IPS DF 6.9 (cell line): ENCODE results near the gene GTF2F1.
"Not testable (repeated sequence)": the region's sequence is repeated elsewhere in the genome, so short reads cannot be mapped to it uniquely, and the experiment has no call there.

Experiments used
- DNase-seq: peaks from one replicate; pipeline ENCODE4 v3.0.0-alpha.2; 2013; ENCODE audit warnings: low read depth, low spot score
- H3K27ac ChIP-seq: one replicate; pipeline ENCODE4 v1.5.1; 2013; ENCODE audit warnings: low read length, control low read depth
- H3K27me3 ChIP-seq: 2 replicates; pipeline ENCODE4 v1.6.1; 2013; ENCODE audit warnings: mild to moderate bottlenecking, low read length; ENCODE audit not compliant: control insufficient read depth, insufficient read depth
- H3K36me3 ChIP-seq: 2 replicates; pipeline ENCODE4 v1.6.1; 2013; ENCODE audit warnings: low read length; ENCODE audit not compliant: control insufficient read depth, insufficient read depth
- H3K4me1 ChIP-seq: 2 replicates; pipeline ENCODE4 v1.6.1; 2013; ENCODE audit warnings: low read length; ENCODE audit not compliant: control insufficient read depth, insufficient read depth
- H3K4me3 ChIP-seq: 2 replicates; pipeline ENCODE4 v1.5.1; 2013; ENCODE audit warnings: mild to moderate bottlenecking, low read length
- H3K9me3 ChIP-seq: 2 replicates; pipeline ENCODE4 v1.6.1; 2013; ENCODE audit warnings: low read length, inconsistent platforms; ENCODE audit not compliant: control insufficient read depth, insufficient read depth
- WGBS: extraction: QIAGEN DNeasy Blood & Tissue Kit; methylation state at CpG from one replicate; pipeline ENCODE4 v1.1.7; 2013; ENCODE audit warnings: mixed read lengths, missing lambda C conversion rate; ENCODE audit not compliant: insufficient read length, insufficient coverage; 5-methylcytosine and 5-hydroxymethylcytosine counted together

The GTF2F1 gene

DNA sequence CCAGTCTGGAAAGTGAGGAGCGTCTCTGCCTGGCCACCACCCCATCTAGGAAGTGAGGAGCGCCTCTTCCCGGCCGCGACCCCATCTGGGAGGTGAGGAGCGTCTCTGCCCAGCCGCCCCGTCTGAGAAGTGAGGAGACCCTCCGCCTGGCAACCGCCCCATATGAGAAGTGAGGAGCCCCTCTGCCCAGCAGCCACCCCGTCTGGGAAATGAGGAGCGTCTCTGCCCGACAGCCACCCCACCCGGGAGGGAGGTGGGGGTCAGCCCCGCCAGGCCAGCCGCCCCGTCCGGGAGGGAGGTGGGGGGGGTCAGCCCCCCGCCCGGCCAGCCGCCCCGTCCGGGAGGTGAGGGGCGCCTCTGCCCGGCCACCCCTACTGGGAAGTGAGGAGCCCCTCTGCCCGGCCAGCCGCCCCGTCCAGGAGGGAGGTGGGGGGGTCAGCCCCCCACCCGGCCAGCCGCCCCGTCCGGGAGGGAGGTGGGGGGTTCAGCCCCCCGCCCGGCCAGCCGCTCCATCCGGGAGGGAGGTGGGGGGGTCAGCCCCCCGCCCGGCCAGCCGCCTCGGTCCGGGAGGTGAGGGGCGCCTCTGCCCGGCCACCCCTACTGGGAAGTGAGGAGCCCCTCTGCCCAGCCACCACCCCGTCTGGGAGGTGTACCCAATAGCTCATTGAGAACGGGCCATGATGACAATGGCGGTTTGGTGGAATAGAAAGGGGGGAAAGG lies 37.5 kb downstream of the GTF2F1 start:
- H3K9me3 ChIP-seq, H3K27me3 ChIP-seq, H3K4me3 ChIP-seq, DNase-seq, H3K4me1 ChIP-seq, H3K36me3 ChIP-seq, H3K27ac ChIP-seq: not testable (repeated sequence)
- no CpG with 5 or more reads among the region's 46 CpGs for WGBS

DNA sequence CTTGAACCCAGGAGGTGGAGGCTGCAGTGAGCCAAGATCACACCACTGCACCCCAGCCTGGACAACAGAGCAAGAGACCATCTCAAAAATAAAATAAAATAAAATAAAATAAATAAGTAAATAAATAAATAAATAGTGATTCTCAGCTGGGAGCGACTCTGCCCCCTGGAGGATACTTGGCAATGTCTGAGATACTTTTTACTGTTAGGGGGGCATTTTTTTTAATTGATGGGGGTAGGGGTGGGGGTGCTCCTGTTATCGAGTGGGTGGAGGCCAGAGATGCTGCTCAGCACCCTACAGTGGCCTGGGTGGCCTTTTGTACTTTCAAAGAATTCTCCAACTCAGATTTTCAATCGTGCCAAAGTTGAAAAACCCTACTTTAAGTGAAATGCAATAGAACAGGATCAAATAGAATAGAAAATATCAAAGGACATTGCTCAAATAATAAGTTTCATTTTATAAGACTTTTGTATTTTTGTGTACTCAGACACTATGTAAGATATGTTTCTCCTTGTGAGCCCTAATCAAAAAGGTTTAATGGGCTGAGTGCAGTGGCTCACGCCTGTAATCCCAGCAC lies 38.8 kb downstream of the GTF2F1 start:
- H3K27ac ChIP-seq, result no peak overlapping the region
- WGBS, result no CpG with 5 or more reads among the region's 4 CpGs
- H3K4me1 ChIP-seq, result no peaks in the 10 kb centered on the region
- no peaks in the 10 kb centered on the region for H3K36me3 ChIP-seq
- no peaks in the 10 kb centered on the region for H3K27me3 ChIP-seq
- DNase-seq, result no peak
- no peak overlapping the region for H3K4me3 ChIP-seq
- no peaks in the 10 kb centered on the region for H3K9me3 ChIP-seq

DNA sequence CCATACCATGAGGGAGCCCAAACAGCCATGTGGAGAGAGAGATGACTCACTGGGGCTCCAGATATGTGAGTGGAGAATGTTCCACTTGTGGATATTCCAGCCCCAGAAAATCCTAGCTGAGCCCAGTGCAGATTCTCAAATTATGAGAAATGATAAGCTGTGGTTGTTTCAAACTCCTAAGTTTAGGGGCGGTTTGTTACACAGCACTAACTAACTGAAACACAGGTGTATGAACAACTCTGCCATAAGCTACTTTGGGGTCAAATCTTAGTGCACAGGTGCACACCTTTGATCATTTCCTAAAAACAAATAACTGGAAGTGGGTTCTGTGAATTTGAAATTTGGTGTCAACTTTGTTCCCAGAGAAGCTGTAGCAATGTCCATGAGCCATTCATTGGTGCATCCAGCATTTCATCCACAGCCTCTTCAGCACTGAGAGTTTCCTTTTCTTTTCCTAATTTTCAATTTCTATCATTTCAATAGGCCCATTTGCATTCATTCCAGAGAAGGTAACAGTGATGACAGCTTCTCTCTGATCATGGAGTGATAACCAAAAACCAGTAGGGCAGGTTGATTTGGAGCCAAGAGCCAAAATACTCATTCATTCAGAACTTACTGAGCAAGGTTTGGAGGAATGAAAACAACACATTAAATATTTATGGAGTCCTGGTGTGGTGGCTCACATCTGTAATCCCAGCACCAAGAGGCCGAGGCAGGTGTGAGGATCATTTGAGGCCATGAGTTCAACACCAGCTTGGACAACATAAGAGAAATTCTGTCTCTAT lies 40.4 kb downstream of the GTF2F1 start:
- Histone ChIP-seq H3K36me3 (no peaks in the 10 kb centered on the region), H3K27me3 (no peaks in the 10 kb centered on the region)
- DNase-seq, result no peak

DNA sequence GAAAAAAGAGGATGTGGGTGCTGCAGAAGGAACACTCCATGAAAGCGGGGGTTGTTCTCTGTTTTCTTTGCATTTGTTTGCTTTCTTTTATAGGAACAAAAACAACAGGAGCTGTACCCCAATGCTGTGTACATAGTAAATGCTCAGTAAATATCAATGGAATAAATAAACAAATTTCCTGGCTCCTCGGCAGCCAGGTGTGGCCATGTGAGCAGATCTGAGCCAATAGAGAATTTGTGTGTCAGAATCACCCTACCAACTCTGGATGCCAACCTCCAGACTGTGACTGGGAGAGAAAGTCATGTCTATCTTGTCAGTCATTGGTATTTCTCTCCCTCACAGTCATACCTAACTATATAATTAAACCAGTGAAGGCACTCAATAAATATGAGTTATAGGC lies 42.3 kb downstream of the GTF2F1 start:
- DNase-seq, result no peak
- Histone ChIP-seq H3K4me1 (no peaks in the 10 kb centered on the region), H3K27ac (no peak overlapping the region), H3K27me3 (no peaks in the 10 kb centered on the region), H3K9me3 (no peaks in the 10 kb centered on the region), H3K4me3 (no peak overlapping the region), H3K36me3 (no peaks in the 10 kb centered on the region)
- no CpG with 5 or more reads among the region's 2 CpGs for WGBS

More for the DNA sequence above, 40.4 kb downstream of the GTF2F1 start:
- Histone ChIP-seq H3K4me3 (no peak overlapping the region), H3K27ac (no peak overlapping the region), H3K4me1 (no peaks in the 10 kb centered on the region), H3K9me3 (no peaks in the 10 kb centered on the region)
- no CpG with 5 or more reads among the region's 2 CpGs for WGBS

DNA sequence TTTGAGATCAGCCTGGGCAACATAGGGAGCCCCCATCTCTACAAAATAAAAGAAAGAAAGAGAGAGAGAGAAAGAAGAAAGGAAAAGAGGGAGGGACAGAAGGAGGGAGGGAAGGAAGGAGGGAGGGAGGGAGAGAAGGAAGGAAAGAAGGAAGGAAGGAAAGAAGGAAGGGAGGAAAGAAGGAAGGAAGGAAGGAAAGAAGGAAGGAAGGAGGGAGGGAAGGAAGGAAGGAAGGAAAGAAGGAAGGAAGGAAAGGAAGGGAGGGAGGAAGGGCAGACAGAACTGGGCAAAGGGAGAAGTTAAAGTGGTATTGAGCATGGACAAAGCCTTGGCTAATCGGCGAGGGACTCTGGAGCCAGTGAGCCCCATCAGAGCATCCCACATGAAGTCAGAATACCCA lies 43.7 kb downstream of the GTF2F1 start:
- no CpG with 5 or more reads among the region's 2 CpGs for WGBS
- H3K4me3 ChIP-seq, DNase-seq, H3K27me3 ChIP-seq, H3K9me3 ChIP-seq, H3K27ac ChIP-seq, H3K36me3 ChIP-seq, H3K4me1 ChIP-seq: not testable (repeated sequence)

DNA sequence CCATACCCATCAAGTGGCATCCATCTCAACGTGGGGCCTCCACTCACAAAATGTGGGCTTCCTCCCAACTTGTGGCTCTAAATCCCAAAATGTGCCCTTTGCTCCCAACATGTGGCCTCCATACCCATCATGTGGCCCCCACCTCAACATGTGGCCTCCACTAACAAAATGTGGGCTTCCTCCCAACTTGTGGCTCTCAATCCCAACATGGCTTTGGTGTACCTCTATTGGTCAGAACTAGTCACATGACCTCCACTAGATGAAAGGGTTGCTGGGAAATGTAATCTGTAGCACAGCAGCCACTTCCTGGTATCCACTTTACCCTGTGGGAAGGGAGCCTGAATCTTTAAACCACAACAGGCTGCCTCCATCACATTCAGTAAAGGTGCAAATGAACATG lies 49.5 kb downstream of the GTF2F1 start:
- no peaks in the 10 kb centered on the region for H3K36me3 ChIP-seq
- H3K27ac ChIP-seq, result no peak overlapping the region
- no peak overlapping the region for H3K4me3 ChIP-seq
- H3K27me3 ChIP-seq, result no peaks in the 10 kb centered on the region
- no peaks in the 10 kb centered on the region for H3K9me3 ChIP-seq
- no CpG with 5 or more reads among the region's 1 CpG for WGBS
- no peak for DNase-seq
- no peaks in the 10 kb centered on the region for H3K4me1 ChIP-seq

DNA sequence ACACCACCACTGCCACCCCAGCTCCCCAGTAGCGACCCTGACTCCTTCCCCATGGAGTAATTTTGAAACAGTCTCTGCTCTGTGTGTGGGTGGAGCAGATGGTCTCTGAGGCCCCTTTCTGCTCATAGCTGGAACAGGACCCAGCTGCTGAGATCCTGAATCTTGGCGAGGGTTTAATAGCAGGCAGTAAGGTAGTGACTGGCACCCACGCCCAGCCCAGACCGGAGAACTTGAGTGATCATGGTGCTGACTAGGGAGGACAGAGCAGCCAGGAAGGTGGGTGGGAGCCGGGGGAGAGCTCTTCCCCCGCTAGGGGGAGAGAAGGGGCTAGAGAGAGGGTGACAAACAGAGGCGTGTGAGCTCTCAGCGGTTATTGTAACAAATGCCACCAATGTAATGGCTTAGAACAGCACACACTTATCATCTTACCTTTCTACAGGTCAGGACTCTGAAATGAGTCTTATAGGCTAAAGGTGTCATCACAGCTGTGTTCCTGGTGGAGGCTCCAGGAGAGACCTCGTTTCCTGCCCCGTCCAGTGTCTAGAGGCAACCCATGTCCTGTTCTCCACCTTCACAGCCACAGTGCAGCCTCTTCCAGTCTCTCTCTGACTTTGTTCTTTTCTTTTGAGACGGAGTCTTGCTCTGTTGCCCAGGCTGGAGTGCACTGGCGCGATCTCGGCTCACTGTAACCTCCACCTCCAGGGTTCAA lies 52.3 kb downstream of the GTF2F1 start:
- Histone ChIP-seq H3K9me3 (no peaks in the 10 kb centered on the region), H3K27ac (no peak overlapping the region), H3K27me3 (no peaks in the 10 kb centered on the region), H3K4me1 (no peaks in the 10 kb centered on the region), H3K4me3 (no peak overlapping the region), H3K36me3 (no peaks in the 10 kb centered on the region)
- no CpG with 5 or more reads among the region's 14 CpGs for WGBS
- DNase-seq, result no peak

DNA sequence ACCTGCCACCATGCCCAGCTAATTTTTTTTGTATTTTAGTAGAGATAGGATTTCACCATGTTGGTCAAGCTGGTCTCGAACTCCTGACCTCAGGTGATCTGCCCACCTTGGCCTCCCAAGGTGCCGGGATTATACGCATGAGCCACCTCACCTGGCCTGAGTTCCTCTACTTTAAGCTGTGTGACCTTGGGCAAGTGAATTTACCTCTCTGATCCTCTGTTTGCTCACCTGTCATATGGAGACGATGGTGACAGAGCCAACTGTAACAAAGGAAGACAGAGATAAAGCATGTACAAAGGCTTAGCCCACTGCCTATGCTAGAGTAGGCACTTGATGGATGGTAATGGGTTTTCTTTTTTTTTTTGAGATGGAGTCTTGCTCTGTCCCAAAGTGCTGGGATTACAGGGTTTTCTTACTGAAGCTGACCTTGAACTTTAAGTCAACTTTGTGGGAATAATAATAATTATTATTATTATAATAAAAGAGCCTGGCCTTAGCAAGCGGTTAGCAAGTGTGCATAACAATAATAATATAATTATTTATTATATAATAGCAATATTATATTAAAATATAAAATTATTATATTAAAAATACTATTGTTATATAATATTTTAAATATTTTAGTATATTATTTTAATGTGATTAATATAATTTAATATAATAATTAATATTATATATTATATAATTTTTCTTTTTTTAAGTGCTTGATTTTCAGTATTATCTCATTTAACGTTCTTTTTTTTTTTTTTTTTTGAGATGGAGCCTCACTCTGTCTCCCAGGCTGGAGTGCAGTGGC lies 58.3 kb downstream of the GTF2F1 start:
- Histone ChIP-seq H3K36me3 (no peaks in the 10 kb centered on the region), H3K27ac (no peak overlapping the region), H3K9me3 (no peaks in the 10 kb centered on the region), H3K27me3 (no peaks in the 10 kb centered on the region), H3K4me3 (no peak overlapping the region), H3K4me1 (no peaks in the 10 kb centered on the region)
- no peak for DNase-seq
- WGBS, result no CpG with 5 or more reads among the region's 6 CpGs

DNA sequence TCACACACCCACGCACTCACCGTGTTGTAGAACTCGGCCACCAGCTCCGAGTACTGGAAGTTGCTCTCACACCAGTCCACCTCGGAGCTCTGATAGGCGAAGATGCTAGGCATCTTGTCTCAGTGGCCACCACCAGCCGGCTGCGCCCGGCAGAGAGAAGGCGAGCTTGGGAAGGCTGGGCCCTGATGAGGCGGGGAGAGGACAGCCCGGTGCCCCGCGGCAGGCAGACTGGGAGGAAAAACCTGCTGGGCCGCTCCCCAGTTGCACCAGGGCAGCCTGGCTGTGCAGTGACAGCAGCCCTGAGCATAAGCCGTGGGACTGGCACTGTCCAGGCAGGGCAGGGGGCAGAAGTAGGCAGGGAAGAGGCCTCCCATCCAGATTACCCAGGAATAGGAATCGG lies 59.5 kb downstream of the GTF2F1 start, which contains the start of gene ACER1:
ACER1 (minus strand) TSS at position 174 of the 400 bp plus-strand sequence; CDS start at position 113, 61 bp downstream.
- WGBS, result no CpG with 5 or more reads among the region's 17 CpGs
- Histone ChIP-seq H3K27me3 (no peaks in the 10 kb centered on the region), H3K27ac (no peak within 1 kb of the TSS), H3K4me1 (no peaks in the 10 kb centered on the region), H3K36me3 (no peaks in the 10 kb centered on the region), H3K9me3 (no peaks in the 10 kb centered on the region), H3K4me3 (no peak within 1 kb of the TSS)
- no peak for DNase-seq
